Esophagus muscularis mucosa (tissue), 3 donors: Measurements from ENCODE around the gene WWTR1.

Experiments
- POLR2A ChIP-seq: fragments of 450-650 bp; IDR thresholded peaks from one replicate; pipeline ENCODE4 v1.6.1; 2017; ENCODE audit warnings: antibody characterized with exemption, moderate library complexity, mild to moderate bottlenecking, low read depth
- POLR2AphosphoS5 ChIP-seq, 2 donors: sonication (generic); formaldehyde crosslinking; IDR thresholded peaks; one replicate each; pipeline ENCODE4 v1.6.1; 2017; ENCODE audit warnings: antibody characterized with exemption in 2 of 2
- TF ChIP-seq, protein P1 (sequence below), 3 experiments: fragments of 200-600 bp in 2 of 3; fragments of 450-650 bp in 1 of 3; sonication (generic) in 2 of 3; IDR thresholded peaks; one replicate each; pipeline ENCODE4 v1.5.1; 2017 to 2019; ENCODE audit warnings: antibody characterized with exemption in 3 of 3, mild to moderate bottlenecking in 2 of 3, moderate library complexity in 1 of 3

DNA sequence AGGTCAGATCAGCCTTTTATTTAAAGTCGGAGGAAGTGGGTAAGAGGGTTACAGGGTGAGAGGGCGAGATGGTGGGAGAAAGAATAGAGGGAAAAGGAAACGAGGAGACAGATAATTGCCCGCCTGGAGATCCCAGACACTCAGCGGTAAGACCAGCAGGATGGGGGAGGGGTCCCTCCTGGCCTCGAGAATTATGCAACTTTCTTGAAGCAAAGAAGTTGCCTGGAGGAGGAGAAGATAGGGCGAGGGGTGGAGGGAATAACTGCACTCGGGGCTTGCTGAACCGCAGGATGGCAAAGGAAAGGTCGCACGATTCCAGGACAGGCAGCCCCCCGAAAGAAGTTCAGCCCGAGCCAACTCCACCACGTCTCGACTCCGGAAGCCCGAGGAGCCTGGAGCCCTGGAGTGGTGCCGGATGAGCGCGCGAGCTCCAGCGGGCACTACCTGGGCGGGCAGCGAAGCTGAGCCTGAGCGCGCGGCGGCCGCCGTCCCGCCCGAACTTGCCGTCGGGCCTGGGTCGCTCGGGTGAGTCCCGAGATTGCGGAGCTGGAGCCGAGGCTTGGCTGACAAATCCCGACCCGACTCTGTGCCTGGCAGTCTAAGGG, 402 bp downstream of the WWTR1 start:
- TF ChIP-seq, protein P1, sequence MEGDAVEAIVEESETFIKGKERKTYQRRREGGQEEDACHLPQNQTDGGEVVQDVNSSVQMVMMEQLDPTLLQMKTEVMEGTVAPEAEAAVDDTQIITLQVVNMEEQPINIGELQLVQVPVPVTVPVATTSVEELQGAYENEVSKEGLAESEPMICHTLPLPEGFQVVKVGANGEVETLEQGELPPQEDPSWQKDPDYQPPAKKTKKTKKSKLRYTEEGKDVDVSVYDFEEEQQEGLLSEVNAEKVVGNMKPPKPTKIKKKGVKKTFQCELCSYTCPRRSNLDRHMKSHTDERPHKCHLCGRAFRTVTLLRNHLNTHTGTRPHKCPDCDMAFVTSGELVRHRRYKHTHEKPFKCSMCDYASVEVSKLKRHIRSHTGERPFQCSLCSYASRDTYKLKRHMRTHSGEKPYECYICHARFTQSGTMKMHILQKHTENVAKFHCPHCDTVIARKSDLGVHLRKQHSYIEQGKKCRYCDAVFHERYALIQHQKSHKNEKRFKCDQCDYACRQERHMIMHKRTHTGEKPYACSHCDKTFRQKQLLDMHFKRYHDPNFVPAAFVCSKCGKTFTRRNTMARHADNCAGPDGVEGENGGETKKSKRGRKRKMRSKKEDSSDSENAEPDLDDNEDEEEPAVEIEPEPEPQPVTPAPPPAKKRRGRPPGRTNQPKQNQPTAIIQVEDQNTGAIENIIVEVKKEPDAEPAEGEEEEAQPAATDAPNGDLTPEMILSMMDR (IDR thresholded peaks at IDR 0.05): no peak
- TF ChIP-seq POLR2AphosphoS5 (IDR thresholded peaks at IDR 0.05): no peak
- no peak for TF ChIP-seq POLR2A
